22Rv1 (cell line): ENCODE results near the gene KLHL21.
A peak's percentile ranks its signal among the peaks of the same experiment; 100 is the strongest.

Experiments used
- H3K27ac ChIP-seq: fragments of 450-650 bp; 2 replicates; pipeline ENCODE4 v1.5.1; 2017
- ZFX ChIP-seq: fragments of 450-650 bp; IDR thresholded peaks from 2 replicates; pipeline ENCODE4 v1.6.1; 2017; ENCODE audit warnings: antibody characterized with exemption, borderline replicate concordance
- TF ChIP-seq, protein P1 (sequence below): fragments of 450-650 bp; IDR thresholded peaks from 2 replicates; pipeline ENCODE4 v1.5.1; 2017; ENCODE audit warnings: mild to moderate bottlenecking

Gene KLHL21

DNA sequence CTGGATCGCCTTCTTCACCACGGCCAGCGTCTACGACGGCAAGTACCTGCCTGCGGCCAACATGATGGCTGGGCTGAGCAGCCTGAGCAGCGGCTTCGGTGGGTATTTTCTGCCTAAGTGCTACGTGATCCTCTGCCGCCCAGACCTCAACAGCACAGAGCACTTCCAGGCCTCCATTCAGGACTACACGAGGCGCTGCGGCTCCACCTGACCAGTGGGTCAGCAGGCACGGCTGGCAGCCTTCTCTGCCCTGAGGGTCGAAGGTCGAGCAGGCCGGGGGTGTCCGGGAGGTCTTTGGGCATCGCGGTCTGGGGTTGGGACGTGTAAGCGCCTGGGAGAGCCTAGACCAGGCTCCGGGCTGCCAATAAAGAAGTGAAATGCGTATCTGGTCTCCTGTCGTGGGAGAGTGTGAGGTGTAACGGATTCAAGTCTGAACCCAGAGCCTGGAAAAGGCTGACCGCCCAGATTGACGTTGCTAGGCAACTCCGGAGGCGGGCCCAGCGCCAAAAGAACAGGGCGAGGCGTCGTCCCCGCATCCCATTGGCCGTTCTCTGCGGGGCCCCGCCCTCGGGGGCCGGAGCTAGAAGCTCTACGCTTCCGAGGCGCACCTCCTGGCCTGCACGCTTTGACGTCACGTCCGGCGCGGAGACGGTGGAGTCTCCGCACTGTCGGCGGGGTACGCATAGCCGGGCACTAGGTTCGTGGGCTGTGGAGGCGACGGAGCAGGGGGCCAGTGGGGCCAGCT, 23.1 kb downstream of the KLHL21 start, which contains the start of gene ZBTB48:
TSS of gene ZBTB48 (plus strand) at position 621 of the 745 bp plus-strand sequence. CDS start 616 bp downstream, outside the sequence.
- H3K27ac ChIP-seq: peak within 1 kb of the TSS; percentile 79
- no peak for TF ChIP-seq ZFX
- TF ChIP-seq, protein P1, sequence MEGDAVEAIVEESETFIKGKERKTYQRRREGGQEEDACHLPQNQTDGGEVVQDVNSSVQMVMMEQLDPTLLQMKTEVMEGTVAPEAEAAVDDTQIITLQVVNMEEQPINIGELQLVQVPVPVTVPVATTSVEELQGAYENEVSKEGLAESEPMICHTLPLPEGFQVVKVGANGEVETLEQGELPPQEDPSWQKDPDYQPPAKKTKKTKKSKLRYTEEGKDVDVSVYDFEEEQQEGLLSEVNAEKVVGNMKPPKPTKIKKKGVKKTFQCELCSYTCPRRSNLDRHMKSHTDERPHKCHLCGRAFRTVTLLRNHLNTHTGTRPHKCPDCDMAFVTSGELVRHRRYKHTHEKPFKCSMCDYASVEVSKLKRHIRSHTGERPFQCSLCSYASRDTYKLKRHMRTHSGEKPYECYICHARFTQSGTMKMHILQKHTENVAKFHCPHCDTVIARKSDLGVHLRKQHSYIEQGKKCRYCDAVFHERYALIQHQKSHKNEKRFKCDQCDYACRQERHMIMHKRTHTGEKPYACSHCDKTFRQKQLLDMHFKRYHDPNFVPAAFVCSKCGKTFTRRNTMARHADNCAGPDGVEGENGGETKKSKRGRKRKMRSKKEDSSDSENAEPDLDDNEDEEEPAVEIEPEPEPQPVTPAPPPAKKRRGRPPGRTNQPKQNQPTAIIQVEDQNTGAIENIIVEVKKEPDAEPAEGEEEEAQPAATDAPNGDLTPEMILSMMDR: no peak

DNA sequence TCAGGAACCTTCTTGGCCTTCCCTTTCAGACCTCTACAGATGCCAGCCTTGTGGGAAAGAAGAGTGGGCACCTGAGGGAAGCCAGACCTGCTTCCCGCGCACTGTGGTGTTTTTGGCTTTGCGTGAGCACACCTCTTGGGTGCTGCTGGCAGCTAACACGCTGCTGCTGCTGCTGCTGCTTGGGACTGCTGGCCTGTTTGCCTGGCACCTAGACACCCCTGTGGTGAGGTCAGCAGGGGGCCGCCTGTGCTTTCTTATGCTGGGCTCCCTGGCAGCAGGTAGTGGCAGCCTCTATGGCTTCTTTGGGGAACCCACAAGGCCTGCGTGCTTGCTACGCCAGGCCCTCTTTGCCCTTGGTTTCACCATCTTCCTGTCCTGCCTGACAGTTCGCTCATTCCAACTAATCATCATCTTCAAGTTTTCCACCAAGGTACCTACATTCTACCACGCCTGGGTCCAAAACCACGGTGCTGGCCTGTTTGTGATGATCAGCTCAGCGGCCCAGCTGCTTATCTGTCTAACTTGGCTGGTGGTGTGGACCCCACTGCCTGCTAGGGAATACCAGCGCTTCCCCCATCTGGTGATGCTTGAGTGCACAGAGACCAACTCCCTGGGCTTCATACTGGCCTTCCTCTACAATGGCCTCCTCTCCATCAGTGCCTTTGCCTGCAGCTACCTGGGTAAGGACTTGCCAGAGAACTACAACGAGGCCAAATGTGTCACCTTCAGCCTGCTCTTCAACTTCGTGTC, 23.9 kb downstream of the KLHL21 start:
- H3K27ac ChIP-seq: no peak overlapping the region
- TF ChIP-seq, protein P1: no peak
- TF ChIP-seq ZFX: no peak

DNA sequence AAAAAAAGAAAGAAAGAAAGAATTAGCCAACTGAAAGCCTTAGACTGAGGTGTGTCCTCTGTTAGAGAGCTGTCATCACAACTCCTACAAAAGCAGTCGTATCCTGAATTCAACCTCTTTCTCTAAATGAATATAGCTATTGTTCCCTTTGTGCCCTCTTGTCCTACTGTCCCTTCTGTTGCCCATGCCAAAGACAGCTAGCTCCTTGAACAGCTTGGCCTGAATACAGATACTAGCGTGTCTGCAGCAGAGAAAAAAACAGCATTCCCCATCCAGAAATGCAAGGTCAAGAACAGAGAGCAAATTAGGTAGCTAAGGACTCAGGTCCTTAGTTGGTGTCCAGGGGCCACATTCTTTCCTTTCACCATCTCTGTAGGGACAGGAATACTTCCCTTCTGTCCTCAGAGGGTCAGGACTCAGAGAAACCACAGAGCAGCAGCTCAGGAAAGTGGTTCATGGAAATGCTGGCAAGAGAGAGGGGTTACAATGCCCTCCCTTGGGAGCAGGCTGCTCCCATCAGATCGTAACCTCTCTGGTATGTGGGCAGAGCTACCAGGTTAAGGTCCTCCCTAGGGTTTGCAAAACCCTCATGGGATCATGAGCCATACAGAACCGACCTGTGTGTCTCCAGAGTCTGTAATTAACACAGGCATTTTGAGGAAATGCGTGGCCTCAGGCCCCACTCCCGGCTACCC, 24.7 kb downstream of the KLHL21 start:
- TF ChIP-seq, protein P1: no peak
- no peak for TF ChIP-seq ZFX
- no peak overlapping the region for H3K27ac ChIP-seq

DNA sequence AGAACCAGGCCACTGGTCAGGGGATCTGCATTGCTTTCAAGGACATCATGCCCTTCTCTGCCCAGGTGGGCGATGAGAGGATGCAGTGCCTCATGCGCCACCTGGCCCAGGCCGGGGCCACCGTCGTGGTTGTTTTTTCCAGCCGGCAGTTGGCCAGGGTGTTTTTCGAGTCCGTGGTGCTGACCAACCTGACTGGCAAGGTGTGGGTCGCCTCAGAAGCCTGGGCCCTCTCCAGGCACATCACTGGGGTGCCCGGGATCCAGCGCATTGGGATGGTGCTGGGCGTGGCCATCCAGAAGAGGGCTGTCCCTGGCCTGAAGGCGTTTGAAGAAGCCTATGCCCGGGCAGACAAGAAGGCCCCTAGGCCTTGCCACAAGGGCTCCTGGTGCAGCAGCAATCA, 27.9 kb downstream of the KLHL21 start:
- TF ChIP-seq, protein P1: no peak
- no peak for TF ChIP-seq ZFX

DNA sequence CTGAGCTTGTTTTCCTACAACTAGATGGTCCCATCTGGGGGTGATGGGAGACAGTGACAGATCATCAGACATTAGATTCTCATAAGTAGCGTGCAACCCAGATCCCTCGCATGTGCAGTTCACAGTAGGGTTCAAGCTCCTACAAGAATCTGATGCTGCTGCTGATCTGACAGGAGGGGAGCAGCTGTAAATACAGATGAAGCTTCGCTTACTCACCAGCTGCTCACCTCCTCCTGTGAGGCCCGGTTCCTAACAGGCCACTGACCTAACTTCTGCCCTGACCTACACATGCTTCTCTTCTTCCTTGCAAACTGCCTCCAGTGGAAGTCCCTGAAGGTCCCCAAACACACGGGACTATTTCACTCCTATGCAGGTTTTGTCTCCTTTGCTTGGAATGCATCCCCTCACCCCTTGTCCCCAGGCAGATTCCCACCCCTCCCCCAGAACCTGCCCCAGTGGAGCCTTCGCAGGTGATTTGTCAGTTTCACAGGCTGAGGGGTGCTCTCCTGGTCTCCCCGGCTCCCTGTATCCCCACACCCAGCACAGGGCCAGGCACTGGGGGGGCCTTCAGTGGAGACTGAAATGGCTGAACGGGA, 28.5 kb downstream of the KLHL21 start:
- no peak overlapping the region for H3K27ac ChIP-seq
- TF ChIP-seq ZFX: no peak
- TF ChIP-seq, protein P1: no peak

More for the DNA sequence above, 27.9 kb downstream of the KLHL21 start:
- no peak overlapping the region for H3K27ac ChIP-seq

DNA sequence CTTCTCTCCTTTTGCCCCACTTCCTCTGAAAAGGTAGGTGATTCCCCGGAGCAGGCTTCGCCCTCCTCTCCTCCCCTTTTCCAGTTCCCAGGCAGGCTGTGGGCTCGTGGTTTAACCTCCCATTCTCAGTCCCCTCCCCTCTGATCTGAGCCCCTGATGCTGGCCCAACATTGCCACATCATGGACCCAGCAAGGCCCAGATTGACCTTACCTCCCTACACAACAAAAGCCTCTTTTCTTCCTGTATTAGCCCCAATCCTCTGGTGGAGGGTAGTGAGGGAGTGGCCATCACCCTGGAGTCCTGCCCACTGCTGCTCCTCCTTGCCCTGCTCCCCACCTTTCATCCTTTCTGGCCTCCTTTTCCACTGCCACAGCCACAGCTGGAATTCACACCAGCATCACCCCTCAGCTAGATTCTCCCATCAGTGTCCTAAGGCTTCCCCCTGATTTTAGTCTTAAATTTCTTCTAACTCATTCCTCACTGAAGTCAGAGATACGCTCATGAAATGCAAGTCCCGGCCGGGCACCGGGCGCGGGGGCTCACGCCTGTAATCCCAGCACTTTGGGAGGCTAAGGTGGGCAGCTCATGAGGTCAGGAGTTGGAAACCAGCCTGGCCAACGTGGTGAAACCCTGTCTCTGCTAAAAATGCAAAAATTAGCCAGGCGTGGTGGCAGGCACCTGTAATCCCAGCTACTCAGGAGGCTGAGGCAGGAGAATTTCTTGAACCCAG, 29.9 kb downstream of the KLHL21 start:
- H3K27ac ChIP-seq: no peak overlapping the region
- no peak for TF ChIP-seq ZFX
- TF ChIP-seq, protein P1: no peak
